DOHH2 (cell line): ENCODE data around the gene TBL1X.

Source experiments
- H3F3A ChIP-seq: fragments of 200-600 bp; sonication (generic), shearing (Covaris generic); 2 replicates; pipeline ENCODE4 v1.6.0; 2016; ENCODE audit warnings: antibody characterized with exemption, mild to moderate bottlenecking; ENCODE audit not compliant: control insufficient read depth, insufficient read depth
- H3K27ac ChIP-seq: fragments of 200-600 bp; sonication (generic); 2 replicates; pipeline ENCODE4 v1.5.1; 2014; ENCODE audit warnings: low read depth, mild to moderate bottlenecking, low read length, moderate library complexity
- H3K27me3 ChIP-seq: fragments of 200-600 bp; sonication (generic); 2 replicates; pipeline ENCODE4 v1.6.1; 2014; ENCODE audit warnings: mild to moderate bottlenecking, low read length, mixed read lengths; ENCODE audit not compliant: control insufficient read depth
- H3K36me3 ChIP-seq: fragments of 200-600 bp; sonication (generic); 2 replicates; pipeline ENCODE4 v1.6.1; 2014; ENCODE audit warnings: mild to moderate bottlenecking, low read length, moderate library complexity, mixed read lengths; ENCODE audit not compliant: control insufficient read depth
- H3K4me1 ChIP-seq: fragments of 200-600 bp; sonication (generic); 2 replicates; pipeline ENCODE4 v1.6.1; 2014; ENCODE audit warnings: mild to moderate bottlenecking, low read length, mixed read lengths; ENCODE audit not compliant: control insufficient read depth
- H3K4me2 ChIP-seq: fragments of 200-600 bp; sonication (generic); 2 replicates; pipeline ENCODE4 v1.6.0; 2014; ENCODE audit warnings: mild to moderate bottlenecking, low read length, moderate library complexity
- H3K4me3 ChIP-seq: fragments of 200-600 bp; sonication (generic); 2 replicates; pipeline ENCODE4 v1.5.1; 2014; ENCODE audit warnings: mild to moderate bottlenecking, low read length, mixed read lengths
- H3K79me2 ChIP-seq: fragments of 200-600 bp; sonication (generic); 2 replicates; pipeline ENCODE4 v1.6.1; 2014; ENCODE audit warnings: mild to moderate bottlenecking, low read length, mixed read lengths; ENCODE audit not compliant: control insufficient read depth
- H3K9me2 ChIP-seq: fragments of 200-600 bp; sonication (generic); replicated peaks from 2 replicates; pipeline ENCODE4 v1.6.1; 2014; ENCODE audit warnings: mild to moderate bottlenecking, low read length, mixed read lengths; ENCODE audit not compliant: control insufficient read depth
- H3K9me3 ChIP-seq: fragments of 200-600 bp; sonication (generic); 2 replicates; pipeline ENCODE4 v1.6.1; 2014; ENCODE audit warnings: antibody characterized with exemption, low read length, mixed read lengths; ENCODE audit not compliant: control insufficient read depth, insufficient read depth
- H4K20me1 ChIP-seq: fragments of 200-600 bp; sonication (generic); 2 replicates; pipeline ENCODE4 v1.6.0; 2014; ENCODE audit warnings: low read depth, mild to moderate bottlenecking, antibody characterized with exemption, low read length, moderate library complexity; ENCODE audit not compliant: control insufficient read depth, insufficient read depth
- CTCF ChIP-seq: fragments of 200-600 bp; sonication (generic); IDR thresholded peaks from one replicate; pipeline ENCODE4 v1.5.1; 2014; ENCODE audit warnings: antibody characterized with exemption, mild to moderate bottlenecking, low read depth, low read length; ENCODE audit not compliant: poor library complexity, severe bottlenecking
- EZH2phosphoT487 ChIP-seq: fragments of 200-600 bp; sonication (generic); IDR thresholded peaks from 2 replicates; pipeline ENCODE4 v1.6.1; 2017; ENCODE audit warnings: borderline replicate concordance, mild to moderate bottlenecking, antibody characterized with exemption, low read length, moderate library complexity, mixed read lengths

The TBL1X gene

GRCh38 chrX:9442056-9442455 is 22.8 kb upstream of the TBL1X start:
- no peaks in the 10 kb centered on the region for H3F3A ChIP-seq
- H3K27me3 ChIP-seq = no peaks in the 10 kb centered on the region
- H3K4me1 ChIP-seq = peaks cover 11% of the 10 kb centered on the region
- TF ChIP-seq EZH2phosphoT487 = no peak
- no peak for TF ChIP-seq CTCF
- H3K27ac ChIP-seq = no peak overlapping the region
- no peaks in the 10 kb centered on the region for H3K9me2 ChIP-seq
- H4K20me1 ChIP-seq = no peaks in the 10 kb centered on the region
- H3K79me2 ChIP-seq = no peaks in the 10 kb centered on the region
- H3K36me3 ChIP-seq = no peaks in the 10 kb centered on the region
- no peak overlapping the region for H3K4me2 ChIP-seq
- no peak overlapping the region for H3K4me3 ChIP-seq
- no peaks in the 10 kb centered on the region for H3K9me3 ChIP-seq

- no peak for TF ChIP-seq EZH2phosphoT487
- no peak for TF ChIP-seq CTCF
- Histone ChIP-seq H3K36me3 (no peaks in the 10 kb centered on the region), H3K9me3 (no peaks in the 10 kb centered on the region), H4K20me1 (no peaks in the 10 kb centered on the region), H3K27me3 (no peaks in the 10 kb centered on the region), H3F3A (no peaks in the 10 kb centered on the region), H3K4me2 (no peak overlapping the region), H3K9me2 (no peaks in the 10 kb centered on the region), H3K27ac (no peak overlapping the region), H3K4me1 (peaks cover 11% of the 10 kb centered on the region), H3K4me3 (no peak overlapping the region), H3K79me2 (no peaks in the 10 kb centered on the region)
Observed at GRCh38 chrX:9443327-9443726, 21.5 kb upstream of the TBL1X start.

GRCh38 chrX:9447906-9448305 is 17.0 kb upstream of the TBL1X start:
- Histone ChIP-seq H3K79me2 (no peaks in the 10 kb centered on the region), H3K9me3 (no peaks in the 10 kb centered on the region), H3K4me2 (no peak overlapping the region), H3K27me3 (no peaks in the 10 kb centered on the region), H3F3A (no peaks in the 10 kb centered on the region), H3K27ac (no peak overlapping the region), H3K4me3 (no peak overlapping the region), H3K36me3 (no peaks in the 10 kb centered on the region), H3K9me2 (no peaks in the 10 kb centered on the region), H3K4me1 (no peaks in the 10 kb centered on the region), H4K20me1 (no peaks in the 10 kb centered on the region)
- TF ChIP-seq EZH2phosphoT487 (no peak), CTCF (no peak)
